HL-60 (cell line): ENCODE data around the gene RNASEL.

ENCODE experiments used
- DNase-seq, 2 experiments: peaks; one replicate each; pipeline ENCODE4 v3.0.0-alpha.2; 2010 to 2020; ENCODE audit warnings: low read depth in 1 of 2, low spot score in 1 of 2
- H3K27ac ChIP-seq: fragments of 250-450 bp; sonication (Bioruptor Pico); replicated peaks from 2 replicates; pipeline ENCODE4 v1.5.1; 2020; ENCODE audit warnings: mild to moderate bottlenecking, moderate library complexity
- H3K27me3 ChIP-seq: fragments of 250-450 bp; sonication (Bioruptor Pico); 2 replicates; pipeline ENCODE4 v1.5.1; 2021; ENCODE audit warnings: mild to moderate bottlenecking, moderate library complexity; ENCODE audit not compliant: insufficient read depth, poor library complexity, severe bottlenecking
- H3K4me3 ChIP-seq: replicated peaks from 2 replicates; pipeline ENCODE4 v1.5.1; 2011; ENCODE audit warnings: mild to moderate bottlenecking, control low read depth, low read length; ENCODE audit not compliant: insufficient read depth
- CTCF ChIP-seq: IDR thresholded peaks from one replicate; pipeline ENCODE4 v1.5.1; 2011; ENCODE audit warnings: low read length, control low read depth, inconsistent platforms; ENCODE audit not compliant: insufficient read depth
- GABPA ChIP-seq: IDR thresholded peaks from 2 replicates; pipeline ENCODE4 v1.6.1; 2012; ENCODE audit warnings: low read depth
- POLR2AphosphoS5 ChIP-seq: IDR thresholded peaks from 2 replicates; pipeline ENCODE4 v1.6.1; 2012; ENCODE audit warnings: low read depth
- REST ChIP-seq: IDR thresholded peaks from 2 replicates; pipeline ENCODE4 v1.6.1; 2012; ENCODE audit warnings: low read depth; ENCODE audit not compliant: insufficient replicate concordance
- SPI1 ChIP-seq: IDR thresholded peaks from 2 replicates; pipeline ENCODE4 v1.6.1; 2012; ENCODE audit warnings: low read depth, mild to moderate bottlenecking, borderline replicate concordance

RNASEL gene

GRCh38 chr1:182569939-182570610 lies 19.0 kb downstream of the RNASEL start:
- DNase-seq: no peak
- TF ChIP-seq SPI1: no peak
- no peak for TF ChIP-seq POLR2AphosphoS5
- TF ChIP-seq CTCF: no peak
- TF ChIP-seq REST: no peak
- no peak for TF ChIP-seq GABPA
- Histone ChIP-seq H3K27me3 (no peaks in the 10 kb centered on the region), H3K27ac (no peak overlapping the region), H3K4me3 (no peak overlapping the region)

- no peak overlapping the region for H3K4me3 ChIP-seq
- no peak overlapping the region for H3K27ac ChIP-seq
- TF ChIP-seq SPI1 (no peak), REST (no peak), GABPA (no peak), POLR2AphosphoS5 (no peak), CTCF (no peak)
- H3K27me3 ChIP-seq: no peaks in the 10 kb centered on the region
- no peak for DNase-seq
Observed at GRCh38 chr1:182568647-182569284, 20.3 kb downstream of the RNASEL start.

- DNase-seq: no peak
- Histone ChIP-seq H3K27me3 (no peaks in the 10 kb centered on the region), H3K27ac (no peak overlapping the region), H3K4me3 (no peak overlapping the region)
- TF ChIP-seq CTCF (no peak), SPI1 (no peak), REST (no peak), POLR2AphosphoS5 (no peak), GABPA (no peak)
Observed at GRCh38 chr1:182567629-182568028, 21.4 kb downstream of the RNASEL start.
